HG02885 (cell line): Measurements from ENCODE around the gene BRD3.

ENCODE experiments used
- ATAC-seq: cut with Tn5 transposase; IDR thresholded peaks from one replicate; pipeline ENCODE4 v1.9.1; 2021; ENCODE audit warnings: mild to moderate bottlenecking; ENCODE audit not compliant: unreplicated experiment, poor library complexity

BRD3 gene

GRCh38 chr9:134026581-134026980 lies 41.2 kb downstream of the BRD3 start:
- no peak for ATAC-seq

DNA sequence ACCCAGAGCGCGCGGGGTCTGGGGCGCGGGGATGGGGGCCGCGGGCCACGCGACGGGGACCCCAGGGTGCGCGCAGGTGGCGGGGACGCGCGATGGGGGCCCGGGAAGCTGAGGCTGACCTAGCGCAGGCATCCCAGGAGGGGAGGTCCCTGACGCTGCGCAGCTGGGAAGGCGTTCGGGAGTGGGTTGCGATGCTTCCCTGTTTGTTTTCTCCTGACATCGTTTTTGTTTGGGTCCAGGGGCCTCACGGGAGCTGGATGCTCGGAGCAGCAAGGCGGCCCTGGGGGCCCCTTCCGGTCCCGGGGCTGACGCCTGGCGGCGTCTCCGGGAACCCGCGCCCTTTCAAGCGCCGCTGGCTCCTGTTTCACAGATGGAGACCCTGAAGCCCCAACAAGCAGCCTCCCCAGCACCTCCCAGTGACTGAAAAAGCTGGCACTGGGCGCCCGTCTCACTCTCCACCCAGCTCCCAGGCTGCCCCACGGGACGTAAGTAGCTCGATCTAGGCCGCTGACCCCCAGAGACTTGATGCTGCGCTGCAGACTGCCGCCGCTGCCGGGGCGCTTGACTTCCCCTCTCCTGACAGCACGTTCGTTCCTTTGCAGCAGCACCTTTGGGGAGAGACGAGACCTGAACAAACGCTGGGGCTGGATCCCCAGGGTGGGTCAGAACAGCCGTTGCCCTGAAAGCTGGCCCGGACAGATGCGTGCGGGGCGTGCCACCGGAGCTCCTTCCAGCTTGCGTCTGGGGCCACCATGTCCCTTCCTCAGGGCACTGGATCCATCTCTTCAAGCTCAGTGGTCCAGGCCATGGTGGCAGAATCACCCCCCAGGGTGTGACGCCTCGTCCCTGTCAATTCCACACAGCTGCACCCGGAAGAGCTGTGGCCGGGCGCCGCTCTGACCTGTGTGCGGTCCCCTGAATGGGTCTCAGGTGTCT lies 42.0 kb downstream of the BRD3 start:
- ATAC-seq: peak; percentile 39

DNA sequence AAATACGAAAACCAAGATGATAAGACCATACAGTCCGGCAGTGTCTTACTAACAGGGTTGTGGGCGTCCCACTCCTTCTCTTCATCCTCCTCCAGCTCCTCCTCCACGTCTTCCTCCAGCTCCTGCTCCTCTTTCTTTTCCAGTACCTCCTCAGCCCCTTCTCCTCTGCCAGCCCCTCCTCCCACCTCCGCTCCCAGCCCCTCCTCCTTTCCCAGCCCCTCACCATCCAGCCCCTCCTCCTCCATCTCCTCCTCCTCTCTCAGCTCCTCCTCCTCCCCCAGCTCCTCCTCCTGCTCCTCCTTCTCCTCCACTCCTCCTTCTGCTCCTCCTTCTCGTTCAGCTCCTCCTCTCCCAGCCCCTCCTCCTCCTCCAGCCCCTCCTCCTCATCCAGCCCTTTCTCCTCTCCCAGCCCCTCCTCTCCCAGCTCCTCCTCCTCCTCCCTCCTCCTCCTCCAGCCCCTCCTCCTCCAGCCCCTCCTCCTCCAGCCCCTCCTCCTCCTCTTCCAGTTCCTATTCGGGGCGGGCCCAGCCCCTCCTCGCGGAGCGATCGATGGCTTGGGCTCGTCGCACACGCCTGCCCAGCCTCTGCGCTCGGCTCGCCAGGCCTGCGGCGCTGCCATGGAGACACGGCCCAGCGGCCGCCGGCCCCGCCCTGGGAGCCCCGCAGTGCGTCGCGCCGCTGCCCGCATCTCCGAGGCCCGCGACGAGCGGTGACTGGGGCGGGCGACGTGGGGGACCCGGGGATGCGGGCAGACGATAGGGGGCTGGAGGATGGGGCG lies 42.8 kb downstream of the BRD3 start, which contains the start of gene BRD3OS:
TSS of gene BRD3OS (plus strand) at position 654 of the 778 bp plus-strand sequence. CDS start 1,267 bp downstream, outside the sequence.
- peak; percentile 92 for ATAC-seq

- ATAC-seq: no peak
Observed at GRCh38 chr9:134024214-134024792, 43.5 kb downstream of the BRD3 start.

GRCh38 chr9:134014946-134015345 lies 52.9 kb downstream of the BRD3 start:
- ATAC-seq: no peak

GRCh38 chr9:134011401-134011800 lies 56.4 kb downstream of the BRD3 start:
- no peak for ATAC-seq

DNA sequence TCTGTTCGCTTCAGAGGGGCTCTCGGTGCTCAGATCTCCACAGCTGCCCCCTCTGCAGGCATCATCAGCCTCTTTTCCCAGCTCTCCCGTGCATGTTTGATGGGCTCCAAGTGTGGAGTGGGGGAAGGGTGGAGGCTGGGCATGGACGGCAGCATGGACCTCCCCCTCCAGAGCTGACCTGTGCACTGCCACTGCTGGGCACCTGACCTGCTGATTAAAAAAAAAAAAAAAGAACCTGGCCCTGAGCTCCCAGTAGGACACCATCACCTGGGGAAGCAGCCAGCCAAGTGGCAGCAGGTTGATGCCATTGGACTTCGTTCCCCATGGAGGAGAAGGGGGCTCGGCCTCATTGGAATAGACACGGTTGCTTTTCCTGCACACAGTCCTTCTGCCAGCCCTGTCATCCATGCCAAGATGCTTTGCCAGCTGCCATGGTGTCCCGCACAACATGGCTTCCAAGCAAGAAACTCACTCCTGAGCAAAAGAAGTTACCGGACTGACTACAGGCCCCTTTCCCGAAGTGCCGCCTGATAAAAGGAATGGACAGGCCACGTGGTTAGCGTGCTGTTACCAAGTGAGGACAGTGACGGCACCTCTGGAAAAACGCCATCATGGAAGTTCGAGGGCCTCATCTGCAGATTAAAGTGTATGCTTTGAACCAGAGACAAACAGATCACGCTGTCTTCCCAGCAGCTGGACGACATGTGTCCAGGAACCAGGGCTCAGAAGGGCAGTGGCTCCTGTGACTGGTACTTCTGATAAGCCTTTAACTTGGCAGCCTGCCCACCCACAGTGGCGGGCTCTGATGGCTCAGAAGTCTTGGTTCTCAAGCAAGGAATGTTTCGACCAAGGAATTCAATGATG lies 57.3 kb downstream of the BRD3 start:
- no peak for ATAC-seq

- no peak for ATAC-seq
Observed at GRCh38 chr9:134007571-134007970, 60.3 kb downstream of the BRD3 start.

DNA sequence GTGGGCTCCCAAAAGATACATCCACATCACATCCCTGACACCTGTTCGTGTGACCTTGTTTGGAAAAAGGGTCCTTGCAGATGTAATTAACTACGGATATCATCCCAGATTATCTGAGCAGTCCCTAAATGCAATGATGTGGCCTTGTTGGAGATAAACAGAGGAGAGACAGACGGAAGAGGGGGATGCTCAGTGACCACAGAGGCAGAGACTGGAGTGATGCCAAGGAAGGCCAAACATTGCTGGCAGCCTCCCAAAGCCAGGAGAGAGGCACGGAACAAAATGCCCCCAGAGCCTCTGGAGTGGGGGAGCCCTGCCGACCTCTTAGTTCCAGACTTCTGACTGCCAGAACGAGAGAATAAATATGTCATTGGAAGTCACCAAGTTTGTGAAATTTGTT lies 60.7 kb downstream of the BRD3 start:
- no peak for ATAC-seq

- ATAC-seq: no peak
Observed at GRCh38 chr9:134005381-134005780, 62.4 kb downstream of the BRD3 start.

- ATAC-seq: no peak
Observed at GRCh38 chr9:134004881-134005280, 62.9 kb downstream of the BRD3 start.

GRCh38 chr9:134004131-134004873 lies 63.5 kb downstream of the BRD3 start:
- ATAC-seq: no peak

DNA sequence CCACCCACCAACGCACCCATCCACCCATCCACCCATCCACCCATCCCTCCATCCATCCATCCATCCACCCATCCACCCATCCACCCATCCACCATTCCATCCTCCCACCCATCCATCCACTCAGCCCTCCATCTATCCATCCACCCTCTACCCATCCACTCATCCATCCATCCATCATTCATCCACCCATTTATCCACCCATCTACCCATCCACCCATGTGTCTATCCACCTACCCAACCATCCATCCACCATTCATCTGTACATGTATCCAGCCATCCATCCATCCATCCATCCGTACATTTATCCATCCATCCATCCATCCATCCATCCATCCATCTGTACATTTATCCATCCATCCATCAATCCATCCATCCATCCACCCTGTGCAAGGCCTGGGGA lies 64.6 kb downstream of the BRD3 start:
- no peak for ATAC-seq

DNA sequence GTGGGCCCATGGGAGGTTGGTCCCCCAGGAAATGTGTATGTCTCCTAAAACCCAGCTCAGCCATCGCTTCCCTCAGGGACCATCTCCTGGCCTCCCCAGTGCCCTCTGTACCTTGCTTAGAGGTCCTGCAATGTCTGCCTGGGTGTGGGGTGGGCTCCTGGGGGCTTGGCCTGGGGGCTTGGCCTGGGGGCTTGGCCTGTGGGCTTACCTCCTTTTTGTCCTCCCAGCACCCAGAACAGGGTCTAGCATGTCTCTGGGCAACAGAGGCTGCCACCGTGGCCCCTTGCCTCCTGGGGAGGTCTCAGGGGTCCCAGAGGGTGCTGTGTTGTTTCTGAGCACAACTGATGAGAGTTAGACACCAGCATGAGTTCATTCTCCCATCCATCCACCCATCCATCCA lies 65.0 kb downstream of the BRD3 start:
- ATAC-seq: no peak

- no peak for ATAC-seq
Observed at GRCh38 chr9:133999851-134000265, 68.0 kb downstream of the BRD3 start.

DNA sequence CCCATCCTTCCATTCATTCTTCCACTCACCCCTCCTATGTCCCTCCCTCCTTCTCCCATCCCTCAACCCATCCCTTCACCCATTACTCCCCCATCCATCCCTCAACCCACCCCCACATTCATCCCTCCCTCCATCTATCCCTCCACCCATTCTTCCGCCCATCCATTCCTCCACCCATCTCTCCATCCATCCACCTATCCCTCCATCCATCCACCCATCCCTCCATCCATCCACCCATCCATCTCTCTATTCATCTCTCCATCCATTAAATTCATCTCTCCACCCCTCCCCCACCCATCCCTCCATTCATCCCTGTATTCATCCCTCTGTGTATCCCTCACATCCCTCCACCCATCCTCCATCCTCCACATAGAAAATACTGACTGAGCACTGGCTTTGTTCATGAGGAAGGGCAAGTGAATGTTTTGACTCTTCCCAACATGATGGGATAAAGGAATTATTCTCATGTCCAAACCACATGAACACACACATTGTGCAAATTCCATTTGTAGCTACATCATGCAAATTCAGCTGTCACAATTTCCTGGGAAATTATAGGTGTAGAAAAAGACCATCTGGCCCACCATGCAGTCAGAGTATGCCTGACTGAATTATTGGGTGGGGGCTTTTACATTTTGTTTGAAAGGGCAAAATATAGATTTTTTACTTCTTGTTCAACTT lies 68.8 kb downstream of the BRD3 start:
- no peak for ATAC-seq

- no peak for ATAC-seq
Observed at GRCh38 chr9:133997584-133997983, 70.2 kb downstream of the BRD3 start.
